ENCODE measurements around the gene HOXA5.

Gene HOXA5

DNA sequence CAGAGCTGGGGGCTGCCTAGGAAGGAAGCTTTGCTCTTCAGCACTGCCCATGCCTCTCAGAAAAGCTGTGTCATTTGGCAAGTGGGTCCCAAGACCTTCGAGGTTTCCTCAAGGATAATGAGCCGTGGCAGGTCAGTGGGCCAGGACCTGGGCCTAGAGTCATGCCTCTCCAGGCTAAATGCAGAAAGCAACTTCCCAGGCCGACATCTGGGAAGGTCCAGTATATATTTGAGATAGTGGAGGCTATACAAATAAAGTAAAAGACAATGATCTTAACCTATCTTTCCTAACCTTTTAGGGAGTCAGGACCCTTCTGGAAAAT lies 33.0 kb upstream of the HOXA5 start:
- H3K27ac Mint-ChIP-seq, result no peak overlapping the region
- no peak for DNase-seq (ENCODE audit: low spot score in 2 of 2)
- no peaks in the 10 kb centered on the region for H3K36me3 Mint-ChIP-seq
- ATAC-seq, result no peak
- peaks cover 31% of the 10 kb centered on the region for H3K4me1 Mint-ChIP-seq
- H3K9me3 Mint-ChIP-seq, result no peaks in the 10 kb centered on the region
- H3K4me3 Mint-ChIP-seq, result no peak overlapping the region

DNA sequence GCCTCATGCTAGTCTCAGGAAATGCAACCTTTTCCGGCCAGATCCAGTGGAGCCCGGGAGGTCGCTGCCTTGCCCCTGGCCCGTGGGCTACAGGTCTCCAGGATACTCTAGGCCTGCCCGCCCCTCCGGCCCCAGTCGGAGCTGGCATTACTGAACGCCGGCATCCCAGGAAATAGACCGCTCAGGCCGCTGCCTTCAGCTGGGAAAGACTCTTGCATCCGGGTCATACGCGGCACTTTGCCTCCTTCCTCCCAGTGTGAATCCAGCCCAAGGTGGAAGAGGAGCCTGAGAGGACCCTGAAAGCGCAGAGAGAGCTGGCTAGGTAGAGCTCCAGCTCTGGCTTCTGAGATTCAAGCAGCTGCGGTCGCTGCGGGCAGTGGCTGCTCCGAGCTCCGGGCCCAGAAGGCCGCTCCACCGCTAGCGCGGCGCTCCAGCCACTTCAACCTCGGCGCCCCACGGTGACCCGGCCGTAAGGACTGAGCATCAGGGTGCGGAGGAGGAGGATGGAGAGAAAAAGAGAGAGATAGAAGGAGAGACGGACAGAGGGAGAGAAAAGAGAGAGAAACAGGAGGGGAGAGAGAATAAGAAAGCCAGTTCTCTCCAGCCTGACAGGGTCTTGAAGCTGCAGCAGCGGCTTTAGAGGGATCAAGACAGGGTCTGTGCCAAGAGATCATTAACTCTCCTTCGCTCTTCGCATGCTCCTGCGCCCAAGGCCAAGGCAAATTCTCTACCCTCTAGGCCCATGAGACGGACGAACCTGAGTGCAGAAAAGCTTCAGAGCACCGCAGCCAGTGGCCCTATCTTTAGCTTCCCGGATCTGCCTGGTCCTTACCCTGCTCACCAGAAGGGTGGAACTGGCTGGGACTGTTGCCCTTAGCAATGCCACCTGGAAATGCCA lies 32.4 kb upstream of the HOXA5 start:
- no peak for ATAC-seq
- no peak overlapping the region for H3K4me3 Mint-ChIP-seq
- H3K9me3 Mint-ChIP-seq, result no peaks in the 10 kb centered on the region
- no peak for DNase-seq (ENCODE audit: low spot score in 2 of 2)
- no peaks in the 10 kb centered on the region for H3K36me3 Mint-ChIP-seq
- peaks cover 34% of the 10 kb centered on the region for H3K4me1 Mint-ChIP-seq
- no peak overlapping the region for H3K27ac Mint-ChIP-seq

DNA sequence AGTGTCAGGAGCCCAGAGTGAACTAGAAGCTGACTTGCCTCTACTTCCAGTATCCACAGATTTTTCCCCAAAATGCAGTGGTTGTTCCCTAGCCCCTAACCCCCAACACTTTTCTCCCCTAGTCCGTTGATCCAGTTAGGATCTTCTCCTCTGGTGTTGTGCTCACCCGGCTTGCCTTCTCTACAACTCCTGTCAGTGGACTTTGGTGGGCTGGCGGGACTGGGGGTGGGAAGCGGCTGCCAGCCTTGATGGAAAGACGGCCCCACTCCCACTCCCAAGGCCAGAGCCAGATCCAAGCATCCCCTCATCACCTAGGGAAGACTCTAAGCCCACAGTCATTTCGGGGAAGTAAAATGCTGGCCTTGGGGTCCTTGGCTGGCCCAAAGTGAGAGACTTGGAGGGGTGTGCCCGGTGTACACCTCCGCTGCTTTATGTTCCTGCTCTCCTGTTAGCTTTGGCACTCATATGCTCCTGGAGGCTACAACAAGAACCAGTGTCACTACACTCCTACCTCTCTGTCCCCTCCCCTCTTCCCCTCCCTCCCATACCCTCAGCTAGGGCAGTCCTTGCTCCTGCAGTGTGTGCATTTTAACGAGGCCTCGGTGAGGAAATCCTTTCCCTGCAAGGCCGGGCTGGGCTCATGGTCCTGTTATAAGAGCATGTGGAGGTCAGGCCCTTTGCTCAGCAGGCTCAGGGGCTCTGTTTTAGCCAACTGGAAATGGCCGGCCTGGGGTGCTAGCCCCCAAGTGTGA lies 31.6 kb upstream of the HOXA5 start:
- DNase-seq (ENCODE audit: low spot score in 2 of 2), result no peak
- Mint-ChIP-seq H3K4me1 (peaks cover 29% of the 10 kb centered on the region), H3K4me3 (peak overlapping the region; percentile 63)

DNA sequence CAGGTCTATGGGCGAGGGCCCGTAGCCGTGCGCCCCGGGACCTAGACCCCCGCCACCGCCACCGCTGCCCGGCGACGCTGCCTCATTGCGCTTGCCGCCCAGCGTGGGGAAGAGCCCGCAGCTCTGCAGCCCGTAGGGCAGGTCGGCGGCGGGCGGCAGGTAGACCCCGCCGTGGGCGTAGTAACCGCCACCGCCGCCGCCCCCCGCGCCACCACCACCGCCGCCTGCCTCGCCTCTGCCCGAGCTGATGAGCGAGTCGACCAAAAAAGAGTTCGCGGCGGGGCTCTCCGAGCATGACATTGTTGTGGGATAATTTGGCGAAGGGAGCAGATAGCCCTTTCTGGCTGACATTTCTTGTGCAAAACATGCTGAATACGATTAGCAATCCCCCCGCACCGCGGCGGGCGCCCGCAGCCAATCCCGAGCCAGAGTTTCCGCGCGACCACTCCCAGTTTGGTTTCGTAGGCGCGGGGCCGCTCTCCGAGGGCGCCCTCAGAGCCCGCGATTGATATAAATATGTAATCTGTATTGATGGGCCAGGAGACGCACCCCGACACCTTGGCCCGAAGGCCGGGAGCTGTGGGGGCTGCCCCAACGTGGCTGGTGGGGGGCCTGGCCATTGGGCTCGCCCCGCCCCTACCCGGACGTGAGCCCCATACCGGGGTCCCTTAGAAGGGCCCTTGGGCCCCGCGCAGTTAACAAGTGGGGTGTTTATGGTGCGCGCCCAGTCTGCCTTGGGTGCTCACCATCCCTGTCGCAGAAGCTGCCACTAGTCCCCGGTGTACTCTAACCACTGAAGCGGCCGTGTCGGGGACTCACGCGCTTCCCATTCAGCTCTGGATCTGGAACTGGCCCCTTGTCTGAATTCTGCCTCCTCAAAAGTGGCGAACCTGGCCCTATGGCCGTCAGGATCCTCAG lies 30.7 kb upstream of the HOXA5 start, which contains the start of gene HOXA10:
TSS of gene HOXA10 (minus strand) at position 365 of the 918 bp plus-strand sequence. CDS start at position 351, 14 bp downstream.
- ATAC-seq (no peak), DNase-seq (ENCODE audit: low spot score in 2 of 2) (no peak)
- no peaks in the 10 kb centered on the region for H3K9me3 Mint-ChIP-seq
- peak within 1 kb of the TSS; percentile 63 for H3K4me3 Mint-ChIP-seq
- peaks cover 26% of the 10 kb centered on the region for H3K4me1 Mint-ChIP-seq
- no peak within 1 kb of the TSS for H3K27ac Mint-ChIP-seq
- no peaks in the 10 kb centered on the region for H3K36me3 Mint-ChIP-seq

More for the DNA sequence above, 31.6 kb upstream of the HOXA5 start:
- H3K9me3 Mint-ChIP-seq, result no peaks in the 10 kb centered on the region
- ATAC-seq, result no peak
- no peak overlapping the region for H3K27ac Mint-ChIP-seq
- H3K36me3 Mint-ChIP-seq, result no peaks in the 10 kb centered on the region

DNA sequence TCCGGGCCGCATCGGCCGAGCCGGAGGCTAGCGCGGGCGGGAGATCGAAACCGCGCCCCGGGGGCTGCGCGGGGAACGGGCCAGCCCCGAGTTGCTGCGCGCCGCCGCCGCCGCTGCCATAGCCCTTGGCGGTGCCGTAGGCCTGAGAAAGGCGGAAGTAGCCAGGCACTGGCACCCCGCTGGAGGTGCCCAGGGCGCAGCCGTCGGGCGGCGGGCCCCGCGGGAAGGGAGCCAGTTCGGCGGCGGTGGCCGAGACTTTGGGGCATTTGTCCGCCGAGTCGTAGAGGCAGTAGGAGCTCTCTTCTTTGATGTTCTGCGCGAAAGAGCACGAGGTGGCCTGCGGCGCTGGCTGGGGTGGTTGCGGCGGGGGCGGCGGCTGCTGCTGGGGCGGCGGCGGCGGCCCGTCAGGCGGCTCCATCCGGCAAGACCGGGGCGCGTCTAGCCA lies 30.1 kb upstream of the HOXA5 start:
- ATAC-seq (peak; percentile 81), DNase-seq (ENCODE audit: low spot score in 2 of 2) (no peak)
- Mint-ChIP-seq H3K4me3 (peak overlapping the region; percentile 63), H3K27ac (no peak overlapping the region), H3K4me1 (peaks cover 31% of the 10 kb centered on the region), H3K9me3 (no peaks in the 10 kb centered on the region), H3K36me3 (no peaks in the 10 kb centered on the region)

DNA sequence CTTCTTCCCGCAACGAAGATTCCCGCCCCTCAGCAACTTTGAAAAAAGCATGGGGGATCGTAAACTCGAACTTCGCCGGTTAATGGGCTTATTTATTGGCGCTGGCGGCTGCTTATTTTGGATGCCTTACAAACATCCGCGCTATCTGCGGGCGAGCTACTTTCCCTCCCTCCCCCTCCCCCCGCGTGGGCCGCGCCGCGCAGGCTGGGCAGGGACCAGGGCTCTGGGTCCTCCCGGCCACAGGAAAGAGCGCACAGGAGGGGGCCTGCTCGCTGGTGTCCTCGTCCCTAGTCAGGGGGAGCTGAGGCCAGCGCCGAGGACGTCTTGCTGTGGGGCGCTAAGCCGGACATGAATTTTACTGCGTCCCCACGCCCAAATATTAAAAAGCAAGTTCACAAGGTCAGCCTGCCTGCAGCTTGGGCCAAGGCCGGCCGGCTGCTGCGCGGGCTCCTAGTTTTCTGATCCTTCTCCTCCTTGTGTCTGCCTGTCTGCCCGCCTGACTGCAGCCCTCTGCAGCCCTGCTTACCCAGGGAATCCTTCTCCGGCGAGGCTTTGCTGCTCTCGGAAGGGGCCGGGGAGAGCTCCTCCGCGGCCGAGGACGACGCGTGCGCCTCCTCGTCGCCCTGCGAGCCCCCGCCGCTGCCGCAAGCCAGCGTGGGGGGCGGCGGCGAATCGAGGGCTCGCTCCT lies 29.5 kb upstream of the HOXA5 start:
- Mint-ChIP-seq H3K36me3 (no peaks in the 10 kb centered on the region), H3K27ac (no peak overlapping the region), H3K9me3 (no peaks in the 10 kb centered on the region), H3K4me1 (peaks cover 34% of the 10 kb centered on the region), H3K4me3 (peak overlapping the region; percentile 63)
- DNase-seq (ENCODE audit: low spot score in 2 of 2) (no peak), ATAC-seq (peak; percentile 52)

DNA sequence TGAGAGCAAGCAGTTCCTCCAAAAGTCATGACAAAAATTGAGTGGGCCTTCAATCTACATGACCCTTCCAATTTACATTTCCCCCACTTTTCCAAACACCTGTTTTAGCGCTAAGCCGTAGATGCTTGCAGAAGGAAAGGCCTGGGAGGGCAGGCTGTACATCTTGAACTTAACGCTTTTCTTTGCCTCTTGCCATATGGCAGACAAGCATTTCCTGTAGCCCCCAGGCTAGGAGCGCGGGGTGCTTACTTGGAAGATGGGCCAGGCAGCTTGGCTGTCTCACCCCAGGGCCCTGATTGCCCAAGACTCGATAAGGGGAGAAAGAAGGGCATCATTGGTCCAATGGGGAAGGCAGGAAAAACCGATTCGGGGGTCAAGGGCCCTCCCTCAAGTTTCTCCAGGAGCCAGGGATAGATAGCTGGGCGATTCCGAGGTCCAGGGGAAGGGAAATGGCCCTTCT lies 28.9 kb upstream of the HOXA5 start:
- ATAC-seq, result no peak
- Mint-ChIP-seq H3K9me3 (no peaks in the 10 kb centered on the region), H3K4me3 (peak overlapping the region; percentile 63), H3K36me3 (no peaks in the 10 kb centered on the region), H3K4me1 (peaks cover 34% of the 10 kb centered on the region), H3K27ac (no peak overlapping the region)
- DNase-seq (ENCODE audit: low spot score in 2 of 2), result no peak

DNA sequence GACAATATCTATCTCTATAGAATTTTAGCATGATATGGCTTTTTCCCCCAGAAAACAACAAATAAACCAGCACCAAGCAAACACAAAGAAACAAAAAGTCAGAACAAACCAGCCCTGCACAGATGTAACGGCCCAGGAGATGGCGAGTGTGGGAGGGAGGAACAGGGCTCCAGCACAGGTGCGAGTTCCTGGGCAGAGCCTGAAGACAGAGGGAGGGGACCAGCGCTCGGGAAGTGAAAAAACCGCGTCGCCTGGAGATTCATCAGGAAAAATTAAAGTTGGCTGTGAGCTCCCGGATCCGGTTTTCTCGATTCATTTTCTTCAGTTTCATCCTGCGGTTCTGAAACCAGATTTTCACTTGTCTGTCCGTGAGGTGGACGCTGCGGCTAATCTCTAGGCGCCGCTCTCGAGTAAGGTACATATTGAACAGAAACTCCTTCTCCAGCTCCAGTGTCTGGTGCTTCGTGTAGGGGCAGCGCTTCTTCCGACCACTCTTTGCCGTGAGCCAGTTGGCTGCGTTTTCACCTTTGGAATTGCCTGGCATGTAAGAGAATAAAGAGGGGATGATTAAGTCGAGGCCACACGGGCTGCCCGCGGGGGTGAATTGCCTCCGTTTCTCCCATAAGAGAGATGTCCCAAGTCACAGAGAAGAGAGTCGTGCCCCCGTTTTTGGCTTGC lies 28.3 kb upstream of the HOXA5 start:
- no peak overlapping the region for H3K27ac Mint-ChIP-seq
- H3K36me3 Mint-ChIP-seq, result no peaks in the 10 kb centered on the region
- H3K4me3 Mint-ChIP-seq, result peak overlapping the region; percentile 63
- H3K9me3 Mint-ChIP-seq, result no peaks in the 10 kb centered on the region
- H3K4me1 Mint-ChIP-seq, result peaks cover 34% of the 10 kb centered on the region
- DNase-seq (ENCODE audit: low spot score in 2 of 2) (no peak), ATAC-seq (no peak)

DNA sequence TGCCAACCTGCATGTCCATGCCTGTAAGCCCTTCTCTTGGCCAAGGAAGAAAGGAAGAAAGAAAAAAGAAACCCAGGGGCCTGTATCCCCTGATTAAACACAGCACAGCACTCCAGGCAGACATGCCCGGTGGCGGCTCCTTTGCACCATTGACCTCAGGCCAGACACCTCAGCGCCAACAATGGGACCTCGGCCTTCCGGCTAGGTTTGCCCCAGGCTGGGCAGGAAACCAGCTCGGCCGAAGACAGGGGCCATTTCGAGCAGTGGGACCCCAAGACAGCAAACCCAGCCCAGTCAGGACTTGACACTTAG lies 27.8 kb upstream of the HOXA5 start:
- ATAC-seq (no peak), DNase-seq (ENCODE audit: low spot score in 2 of 2) (no peak)
- Mint-ChIP-seq H3K36me3 (no peaks in the 10 kb centered on the region), H3K27ac (no peak overlapping the region), H3K4me3 (peak overlapping the region; percentile 63), H3K4me1 (peaks cover 34% of the 10 kb centered on the region), H3K9me3 (no peaks in the 10 kb centered on the region)

DNA sequence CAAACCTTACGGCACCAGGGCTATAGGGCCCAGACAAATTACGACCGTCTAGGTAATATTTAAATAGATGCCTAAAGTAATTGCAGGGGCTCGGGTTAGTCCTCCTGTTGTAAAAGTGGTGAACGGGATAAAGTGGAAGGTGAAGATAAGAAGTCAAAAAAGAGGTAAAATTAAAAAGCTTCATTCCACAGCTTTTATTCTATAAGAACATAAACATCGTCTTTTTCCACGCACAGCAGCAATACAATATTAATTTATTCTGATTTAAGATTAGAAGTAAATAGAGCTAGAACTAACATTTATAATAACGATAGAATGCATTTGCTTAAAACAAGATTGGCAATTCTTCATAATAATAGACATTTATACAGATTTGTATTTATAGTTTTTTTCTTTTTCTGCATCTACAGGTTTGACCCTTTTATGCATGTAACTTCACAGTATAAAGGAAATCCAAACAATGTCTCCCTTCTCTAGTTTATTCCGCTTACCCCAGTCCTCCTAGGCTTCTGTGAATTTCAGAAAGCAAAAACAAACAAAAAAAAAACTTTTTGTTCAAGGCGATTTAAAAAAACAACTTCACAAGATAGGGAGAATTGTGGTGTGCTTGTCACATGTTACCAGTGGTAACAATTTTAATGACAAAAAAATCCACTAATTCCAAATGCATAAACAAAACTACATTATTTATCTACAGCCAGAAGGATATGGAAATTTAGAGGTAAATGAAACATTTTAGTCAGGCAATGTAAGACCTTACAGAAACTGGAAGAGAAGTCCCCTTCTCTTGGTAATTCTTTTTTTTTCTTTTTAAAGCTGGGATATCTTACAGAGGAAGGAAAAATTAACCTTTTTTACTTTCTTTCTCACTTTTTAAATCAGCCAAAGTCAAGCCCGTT lies 27.2 kb upstream of the HOXA5 start:
- Mint-ChIP-seq H3K9me3 (no peaks in the 10 kb centered on the region), H3K27ac (no peak overlapping the region), H3K4me1 (peaks cover 37% of the 10 kb centered on the region), H3K4me3 (no peak overlapping the region), H3K36me3 (peaks cover 4% of the 10 kb centered on the region)
- ATAC-seq, result no peak
- no peak for DNase-seq (ENCODE audit: low spot score in 2 of 2)

DNA sequence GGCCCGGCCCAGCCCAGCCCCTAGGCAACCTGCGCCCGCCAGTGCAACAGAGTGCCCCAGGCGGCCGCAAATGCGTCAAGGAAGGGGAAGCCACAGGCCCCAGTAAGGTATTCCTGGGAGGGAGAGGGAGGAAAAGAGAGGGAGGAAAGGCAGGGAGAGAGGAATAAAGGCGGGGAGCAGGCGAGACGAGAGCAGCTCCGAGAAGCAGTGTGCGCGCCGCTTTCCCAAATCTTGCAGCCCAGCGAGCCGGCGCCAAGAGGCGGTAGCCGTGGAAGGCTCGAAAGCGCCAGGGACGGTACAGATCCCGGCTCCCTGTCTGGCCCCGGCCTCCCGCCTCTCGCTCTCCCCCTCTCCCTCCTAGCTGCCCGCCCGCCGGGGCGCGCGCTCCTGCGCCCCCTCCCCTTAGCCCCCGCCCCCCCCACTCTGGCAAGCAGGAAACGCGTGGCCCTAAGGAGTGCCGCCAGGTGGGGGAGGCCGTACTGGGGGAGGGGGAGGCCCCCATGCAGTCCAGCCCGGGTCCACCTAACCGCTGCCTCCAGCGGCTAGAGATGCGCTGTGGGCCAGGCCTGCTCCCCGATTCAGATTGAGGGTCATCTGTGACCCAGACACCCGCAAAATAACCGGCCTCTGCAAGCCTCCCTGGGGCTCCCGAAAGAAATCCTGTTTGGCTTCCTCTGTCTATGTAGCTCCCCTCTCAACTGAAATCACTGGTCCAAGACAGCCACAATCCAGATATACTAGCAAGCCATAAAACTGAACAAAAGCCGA lies 26.4 kb upstream of the HOXA5 start:
- ATAC-seq (no peak), DNase-seq (ENCODE audit: low spot score in 2 of 2) (no peak)
- no peak overlapping the region for H3K4me3 Mint-ChIP-seq
- no peak overlapping the region for H3K27ac Mint-ChIP-seq
- peaks cover 6% of the 10 kb centered on the region for H3K36me3 Mint-ChIP-seq
- no peaks in the 10 kb centered on the region for H3K9me3 Mint-ChIP-seq
- H3K4me1 Mint-ChIP-seq, result peaks cover 37% of the 10 kb centered on the region

DNA sequence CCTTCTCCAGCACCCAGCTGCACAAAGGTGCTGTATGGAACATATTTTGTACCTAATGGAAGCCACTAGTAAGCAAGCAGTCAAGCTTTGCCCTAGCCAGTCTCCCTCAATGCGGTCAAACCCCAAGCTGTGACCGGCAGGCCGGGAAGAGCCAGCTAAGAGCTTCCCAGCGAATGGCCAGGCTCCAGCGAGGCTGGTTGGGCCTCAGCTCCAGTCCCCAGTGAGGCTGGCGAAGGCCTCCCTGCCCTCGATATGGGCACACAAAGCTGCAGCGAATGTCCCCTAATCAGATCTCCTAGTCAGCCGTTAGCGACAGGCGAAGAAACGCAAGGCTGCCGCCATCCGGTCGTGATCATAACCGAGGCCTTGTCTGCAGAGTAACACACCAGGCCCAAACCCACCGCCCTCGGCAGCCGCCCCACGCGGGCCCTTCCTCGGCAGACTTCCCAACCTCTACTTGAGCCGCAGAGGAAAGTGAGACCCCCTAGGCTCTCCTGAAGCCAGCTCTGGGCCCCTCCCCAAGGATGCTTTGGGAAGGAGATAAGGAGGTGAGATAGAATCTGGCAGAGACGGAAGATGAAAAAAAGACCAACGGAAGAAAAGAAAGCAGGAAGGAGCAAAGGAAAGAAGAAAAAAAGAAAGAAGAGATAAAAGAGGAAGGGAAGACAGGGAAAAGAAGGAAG lies 24.9 kb upstream of the HOXA5 start:
- peaks cover 6% of the 10 kb centered on the region for H3K36me3 Mint-ChIP-seq
- no peak overlapping the region for H3K4me3 Mint-ChIP-seq
- no peaks in the 10 kb centered on the region for H3K9me3 Mint-ChIP-seq
- H3K27ac Mint-ChIP-seq, result peak overlapping the region; percentile 13
- peaks cover 47% of the 10 kb centered on the region for H3K4me1 Mint-ChIP-seq
- DNase-seq (ENCODE audit: low spot score in 2 of 2) (no peak), ATAC-seq (no peak)
